Mesendoderm (in vitro differentiated cells): Measurements from ENCODE around the gene FMO5.
A peak's percentile ranks its signal among the peaks of the same experiment; 100 is the strongest.

Experiments used
- DNase-seq: peaks from one replicate; pipeline ENCODE4 v3.0.0; 2013
- H2AK5ac ChIP-seq: 2 replicates; pipeline ENCODE4 v1.6.1; 2013; ENCODE audit warnings: low read length, inconsistent platforms
- H2BK120ac ChIP-seq: 2 replicates; pipeline ENCODE4 v1.6.1; 2013; ENCODE audit warnings: low read depth, mild to moderate bottlenecking, low read length, moderate library complexity, mixed read lengths
- H2BK15ac ChIP-seq: replicated peaks from 2 replicates; pipeline ENCODE4 v1.6.1; 2013; ENCODE audit warnings: low read depth, mild to moderate bottlenecking, moderate library complexity
- H2BK5ac ChIP-seq: 2 replicates; pipeline ENCODE4 v1.6.1; 2013; ENCODE audit warnings: low read length, inconsistent platforms
- H3K18ac ChIP-seq: 2 replicates; pipeline ENCODE4 v1.6.1; 2013; ENCODE audit warnings: mild to moderate bottlenecking, low read length, mixed read lengths
- H3K23ac ChIP-seq: one replicate; pipeline ENCODE4 v1.6.1; 2013; ENCODE audit warnings: low read length
- H3K27ac ChIP-seq: 2 replicates; pipeline ENCODE4 v1.5.1; 2013; ENCODE audit warnings: low read depth, mild to moderate bottlenecking, inconsistent platforms, low read length, moderate library complexity
- H3K27me3 ChIP-seq: 2 replicates; pipeline ENCODE4 v1.6.1; 2013; ENCODE audit warnings: low read length, control low read depth, mild to moderate bottlenecking, inconsistent platforms; ENCODE audit not compliant: insufficient read depth, poor library complexity
- H3K36me3 ChIP-seq: 2 replicates; pipeline ENCODE4 v1.6.1; 2013; ENCODE audit warnings: low read length, inconsistent platforms; ENCODE audit not compliant: control insufficient read depth, insufficient read depth
- H3K4ac ChIP-seq: one replicate; pipeline ENCODE4 v1.6.1; 2013; ENCODE audit warnings: low read depth, mild to moderate bottlenecking, low read length, moderate library complexity
- H3K4me1 ChIP-seq: 2 replicates; pipeline ENCODE4 v1.6.1; 2013; ENCODE audit warnings: low read depth, low read length, inconsistent platforms; ENCODE audit not compliant: control insufficient read depth
- H3K4me2 ChIP-seq: 2 replicates; pipeline ENCODE4 v1.6.1; 2013; ENCODE audit warnings: low read length
- H3K4me3 ChIP-seq: 2 replicates; pipeline ENCODE4 v1.5.1; 2013; ENCODE audit warnings: mild to moderate bottlenecking, low read length
- H3K56ac ChIP-seq: one replicate; pipeline ENCODE4 v1.6.1; 2013; ENCODE audit warnings: low read length
- H3K79me1 ChIP-seq: 2 replicates; pipeline ENCODE4 v1.6.1; 2013; ENCODE audit warnings: low read length, inconsistent platforms
- H3K79me2 ChIP-seq: 2 replicates; pipeline ENCODE4 v1.6.1; 2013; ENCODE audit warnings: mild to moderate bottlenecking, low read length; ENCODE audit not compliant: control insufficient read depth, insufficient read depth
- H3K9ac ChIP-seq: 2 replicates; pipeline ENCODE4 v1.6.1; 2013; ENCODE audit warnings: low read length, inconsistent platforms
- H4K5ac ChIP-seq: one replicate; pipeline ENCODE4 v1.6.1; 2013; ENCODE audit warnings: low read length
- H4K8ac ChIP-seq: one replicate; pipeline ENCODE4 v1.6.1; 2013; ENCODE audit warnings: low read depth, mild to moderate bottlenecking, control low read depth, low read length, moderate library complexity
- WGBS: extraction: QIAGEN DNeasy Blood & Tissue Kit; methylation state at CpG from one replicate; pipeline ENCODE4 v1.1.7; 2013; ENCODE audit warnings: low lambda C conversion rate, missing lambda C conversion rate; ENCODE audit not compliant: insufficient coverage; ENCODE audit errors: extremely low coverage; 5-methylcytosine and 5-hydroxymethylcytosine counted together

Gene FMO5

DNA sequence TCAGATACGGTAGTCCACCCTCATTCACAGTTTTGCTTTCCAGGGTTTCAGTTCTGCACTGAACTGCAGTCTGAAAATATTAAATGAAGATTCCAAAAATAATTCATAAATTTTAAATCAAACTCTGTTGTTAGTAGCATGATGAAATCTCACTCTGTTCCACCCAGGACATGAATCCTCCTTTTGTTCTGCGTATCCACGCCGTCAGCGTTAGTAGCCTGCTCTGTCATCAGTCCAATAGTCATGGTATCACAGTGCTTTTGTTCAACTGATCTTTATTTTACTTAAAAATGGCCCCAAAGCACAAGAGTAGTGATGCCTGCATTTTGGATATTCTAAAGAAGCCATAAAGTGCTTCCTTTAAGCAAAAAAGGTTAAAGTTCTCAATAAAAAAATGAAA lies 41.2 kb upstream of the FMO5 start:
- no peak overlapping the region for H3K27ac ChIP-seq
- no peak overlapping the region for H3K4me2 ChIP-seq
- no peak overlapping the region for H4K8ac ChIP-seq
- H3K27me3 ChIP-seq, result no peaks in the 10 kb centered on the region
- no peak overlapping the region for H2BK120ac ChIP-seq
- H3K9ac ChIP-seq, result no peak overlapping the region
- no CpG with 5 or more reads among the region's 5 CpGs for WGBS
- no peak overlapping the region for H3K23ac ChIP-seq
- no peak overlapping the region for H3K4ac ChIP-seq
- H2BK15ac ChIP-seq, result no peak overlapping the region
- no peak overlapping the region for H3K56ac ChIP-seq
- H3K4me1 ChIP-seq, result no peaks in the 10 kb centered on the region
- H2AK5ac ChIP-seq, result no peak overlapping the region
- no peaks in the 10 kb centered on the region for H3K79me1 ChIP-seq
- no peak overlapping the region for H4K5ac ChIP-seq
- no peak for DNase-seq
- H3K36me3 ChIP-seq, result no peaks in the 10 kb centered on the region
- no peak overlapping the region for H3K18ac ChIP-seq
- H3K4me3 ChIP-seq, result no peak overlapping the region
- H2BK5ac ChIP-seq, result no peak overlapping the region
- H3K79me2 ChIP-seq, result no peaks in the 10 kb centered on the region

DNA sequence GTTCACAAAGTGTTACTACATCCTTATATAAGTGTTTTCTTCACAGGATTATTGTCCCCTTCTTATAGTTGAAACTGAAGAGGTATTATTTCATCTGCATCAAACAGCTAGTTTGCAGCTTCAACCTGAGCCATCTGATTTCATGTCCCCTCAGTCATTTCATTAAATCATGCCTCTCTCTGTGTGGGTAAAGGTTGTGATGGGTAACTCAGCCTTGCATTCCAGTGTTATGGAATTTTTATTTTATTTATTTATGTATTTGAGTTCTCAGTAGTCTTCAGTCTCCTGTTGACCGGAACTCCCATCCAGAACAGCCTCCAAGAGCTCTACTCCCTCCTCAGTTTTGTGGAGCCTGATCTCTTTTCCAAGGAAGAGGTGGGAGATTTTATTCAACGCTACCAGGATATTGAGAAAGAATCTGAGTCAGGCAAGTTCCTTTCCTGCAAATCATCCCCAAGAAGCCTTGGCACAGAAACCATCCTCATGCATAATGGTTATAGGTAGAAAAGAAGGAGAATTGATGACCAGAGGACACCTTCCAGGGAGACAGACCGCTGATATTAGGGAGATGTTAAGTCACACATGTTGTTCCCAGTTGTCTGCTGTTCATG lies 39.1 kb upstream of the FMO5 start:
- H2AK5ac ChIP-seq, result no peak overlapping the region
- H4K5ac ChIP-seq, result no peak overlapping the region
- H3K36me3 ChIP-seq, result peaks cover 1% of the 10 kb centered on the region
- H3K27me3 ChIP-seq, result no peaks in the 10 kb centered on the region
- no peak overlapping the region for H2BK5ac ChIP-seq
- H3K9ac ChIP-seq, result no peak overlapping the region
- H3K4ac ChIP-seq, result no peak overlapping the region
- no peak overlapping the region for H3K4me2 ChIP-seq
- H3K4me1 ChIP-seq, result no peaks in the 10 kb centered on the region
- no peak overlapping the region for H4K8ac ChIP-seq
- no peak overlapping the region for H3K23ac ChIP-seq
- no peak overlapping the region for H2BK15ac ChIP-seq
- H3K4me3 ChIP-seq, result no peak overlapping the region
- no peaks in the 10 kb centered on the region for H3K79me1 ChIP-seq
- H3K18ac ChIP-seq, result no peak overlapping the region
- DNase-seq, result no peak
- H3K79me2 ChIP-seq, result no peaks in the 10 kb centered on the region
- no peak overlapping the region for H3K27ac ChIP-seq
- no peak overlapping the region for H2BK120ac ChIP-seq
- WGBS, result no CpG with 5 or more reads among the region's 3 CpGs
- H3K56ac ChIP-seq, result no peak overlapping the region

DNA sequence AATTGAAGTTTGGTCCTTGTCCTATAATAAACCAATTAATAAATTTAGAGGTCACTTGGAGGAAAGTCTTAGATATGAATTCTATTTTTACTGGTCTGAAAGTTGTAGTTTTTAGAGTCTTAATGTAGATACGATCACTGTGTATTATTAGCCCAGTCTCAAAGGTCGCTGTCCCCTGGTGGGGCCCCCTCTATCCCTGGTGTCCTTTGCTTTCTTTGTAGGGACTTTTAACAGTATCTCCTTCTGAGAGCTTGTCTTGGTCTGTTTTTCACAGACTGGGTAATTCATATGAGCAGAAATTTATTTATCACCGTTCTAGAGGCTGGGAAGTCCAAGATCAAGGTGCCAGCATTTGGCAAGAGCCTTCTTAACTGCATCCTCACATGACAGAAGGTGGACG lies 35.8 kb upstream of the FMO5 start:
- Histone ChIP-seq H3K4me2 (no peak overlapping the region), H2BK120ac (no peak overlapping the region), H3K79me2 (peaks cover 2% of the 10 kb centered on the region), H2BK15ac (no peak overlapping the region), H3K23ac (no peak overlapping the region), H2AK5ac (no peak overlapping the region), H3K18ac (no peak overlapping the region), H3K27me3 (no peaks in the 10 kb centered on the region), H3K27ac (no peak overlapping the region), H3K4me3 (no peak overlapping the region), H3K36me3 (peaks cover 1% of the 10 kb centered on the region), H4K8ac (no peak overlapping the region), H3K4ac (no peak overlapping the region), H3K4me1 (no peaks in the 10 kb centered on the region), H2BK5ac (no peak overlapping the region), H3K79me1 (peaks cover 2% of the 10 kb centered on the region), H3K56ac (no peak overlapping the region), H3K9ac (no peak overlapping the region), H4K5ac (no peak overlapping the region)
- no CpG with 5 or more reads among the region's 4 CpGs for WGBS
- no peak for DNase-seq

DNA sequence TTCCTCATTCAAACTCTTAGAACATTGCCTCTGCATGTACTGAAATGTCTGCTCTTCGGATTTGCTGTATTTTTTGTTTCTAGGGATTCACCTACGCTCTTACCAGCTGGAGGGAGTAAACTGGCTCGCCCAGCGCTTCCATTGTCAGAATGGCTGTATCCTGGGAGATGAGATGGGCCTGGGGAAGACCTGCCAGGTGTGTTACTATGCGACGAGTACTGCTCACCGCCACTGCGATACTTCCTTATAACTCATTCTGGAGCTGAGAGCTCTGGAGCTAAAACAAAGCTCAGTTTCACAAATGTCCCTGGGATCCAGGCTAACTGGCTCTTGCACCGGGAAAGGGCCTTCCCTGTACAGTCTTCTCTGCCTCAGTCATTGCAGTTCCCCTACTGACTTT lies 27.4 kb upstream of the FMO5 start:
- WGBS, result no CpG with 5 or more reads among the region's 9 CpGs
- Histone ChIP-seq H3K4me1 (peaks cover 2% of the 10 kb centered on the region), H3K79me2 (peaks cover 38% of the 10 kb centered on the region)

DNA sequence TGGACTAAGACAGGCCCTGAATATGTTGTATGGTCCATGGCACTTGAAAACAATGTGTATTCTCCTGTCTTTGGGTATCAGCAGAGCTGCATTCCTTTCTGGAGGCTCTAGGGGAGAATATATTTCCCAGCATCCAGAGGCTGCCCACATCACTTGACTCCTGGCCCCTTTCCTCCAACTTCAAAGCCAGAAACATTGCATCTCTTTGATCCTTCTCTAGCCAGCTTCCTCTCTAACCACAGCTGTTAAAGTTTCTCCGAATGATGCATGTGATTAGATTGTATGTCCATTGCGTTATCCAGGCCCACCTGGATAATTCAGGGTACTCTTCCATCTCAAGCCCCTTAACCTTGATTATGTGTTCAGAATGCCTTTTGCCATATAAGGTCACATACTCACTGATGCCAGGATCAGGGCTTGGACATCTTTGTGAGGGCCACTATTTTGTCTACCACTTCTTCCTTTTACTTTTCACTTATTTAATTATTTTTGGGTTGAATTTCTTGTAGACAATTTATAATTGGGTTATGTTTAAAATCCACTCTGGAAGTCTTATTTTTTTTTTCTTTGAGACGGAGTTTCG lies 22.6 kb upstream of the FMO5 start:
- WGBS, result no CpG with 5 or more reads among the region's 4 CpGs
- Histone ChIP-seq H3K56ac (no peak overlapping the region), H3K79me1 (peaks cover 16% of the 10 kb centered on the region), H3K4me3 (no peak overlapping the region), H2AK5ac (no peak overlapping the region), H3K27me3 (no peaks in the 10 kb centered on the region), H2BK120ac (no peak overlapping the region), H3K79me2 (peaks cover 60% of the 10 kb centered on the region), H3K4me1 (peaks cover 5% of the 10 kb centered on the region), H3K23ac (no peak overlapping the region), H3K4ac (no peak overlapping the region), H3K4me2 (no peak overlapping the region), H2BK5ac (no peak overlapping the region), H3K27ac (peak overlapping the region; percentile 37), H3K36me3 (no peaks in the 10 kb centered on the region), H4K8ac (no peak overlapping the region), H2BK15ac (no peak overlapping the region), H3K18ac (no peak overlapping the region), H3K9ac (no peak overlapping the region), H4K5ac (peak overlapping the region; percentile 9)
- peak; percentile 35 for DNase-seq

More for the DNA sequence above, 27.4 kb upstream of the FMO5 start:
- no peaks in the 10 kb centered on the region for H3K27me3 ChIP-seq
- H3K4me2 ChIP-seq, result no peak overlapping the region
- no peak overlapping the region for H3K56ac ChIP-seq
- no peak overlapping the region for H4K8ac ChIP-seq
- H3K9ac ChIP-seq, result no peak overlapping the region
- H3K79me1 ChIP-seq, result peaks cover 17% of the 10 kb centered on the region
- H2BK15ac ChIP-seq, result no peak overlapping the region
- H3K4ac ChIP-seq, result no peak overlapping the region
- no peak for DNase-seq
- H3K18ac ChIP-seq, result no peak overlapping the region
- no peak overlapping the region for H4K5ac ChIP-seq
- H2BK5ac ChIP-seq, result no peak overlapping the region
- no peaks in the 10 kb centered on the region for H3K36me3 ChIP-seq
- no peak overlapping the region for H2AK5ac ChIP-seq
- H3K4me3 ChIP-seq, result no peak overlapping the region
- no peak overlapping the region for H3K27ac ChIP-seq
- H3K23ac ChIP-seq, result no peak overlapping the region
- no peak overlapping the region for H2BK120ac ChIP-seq
